Caco-2 (cell line): ENCODE measurements around the gene CLEC16A. TPM values are rescaled to one million over a fixed set of nuclear protein-coding genes. Genes with fewer than 3 reads are reported as not detected.

Source experiments
- BruUV-seq: library from RNA; stranded (reverse); fragments of 400-500 nt; replicated peaks from 2 replicates; lab custom pipeline; 2021; lab: Mats Ljungman, UMichigan
- CTCF ChIA-PET: fragments of 300-600 bp; sonication (Branson Sonifier 250); formaldehyde crosslinking; loops from one replicate; lab custom pipeline; 2022; ENCODE audit warnings: antibody characterized with exemption; lab: Charles Lee
- POLR2A ChIA-PET: fragments of 300-600 bp; sonication (Branson Sonifier 250); formaldehyde crosslinking; loops from one replicate; lab custom pipeline; 2022; ENCODE audit warnings: antibody characterized with exemption; lab: Charles Lee
- DNase-seq, 2 experiments: peaks; one replicate each; pipeline versions ENCODE4 v3.0.0 to v3.0.0-alpha.2; 2020 to 2022
- H3K27me3 ChIP-seq: replicated peaks from 2 replicates; pipeline ENCODE4 v1.6.0; 2011; ENCODE audit warnings: low read length; ENCODE audit not compliant: control insufficient read depth, insufficient read depth
- H3K36me3 ChIP-seq: 2 replicates; pipeline ENCODE4 v1.5.1; 2011; ENCODE audit warnings: low read length; ENCODE audit not compliant: control insufficient read depth, insufficient read depth
- H3K4me1 ChIP-seq: fragments of 250-450 bp; sonication (Bioruptor Pico); 2 replicates; pipeline ENCODE4 v1.5.1; 2020; ENCODE audit warnings: mild to moderate bottlenecking
- H3K4me3 ChIP-seq: 2 replicates; pipeline ENCODE4 v1.5.1; 2011; ENCODE audit warnings: low read depth, mild to moderate bottlenecking, control low read depth, low read length
- H3K9me3 ChIP-seq: fragments of 250-450 bp; sonication (Bioruptor Pico); 2 replicates; pipeline ENCODE4 v1.5.1; 2020; ENCODE audit warnings: mild to moderate bottlenecking, moderate library complexity
- H3K27ac Mint-ChIP-seq: one replicate; pipeline ENCODE4 v1.8.0; 2022; ENCODE audit warnings: mixed read lengths; ENCODE audit not compliant: unreplicated experiment
- H3K27me3 Mint-ChIP-seq: one replicate; pipeline ENCODE4 v1.8.0; 2022; ENCODE audit warnings: mixed read lengths; ENCODE audit not compliant: insufficient read depth, unreplicated experiment
- H3K36me3 Mint-ChIP-seq: one replicate; pipeline ENCODE4 v1.8.0; 2022; ENCODE audit warnings: mild to moderate bottlenecking, mixed read lengths; ENCODE audit not compliant: insufficient read depth, unreplicated experiment
- H3K4me1 Mint-ChIP-seq: one replicate; pipeline ENCODE4 v1.8.0; 2022; ENCODE audit warnings: low read depth, mixed read lengths; ENCODE audit not compliant: unreplicated experiment
- H3K4me3 Mint-ChIP-seq: one replicate; pipeline ENCODE4 v1.8.0; 2022; ENCODE audit warnings: mild to moderate bottlenecking, moderate library complexity, mixed read lengths; ENCODE audit not compliant: unreplicated experiment
- H3K9me3 Mint-ChIP-seq: one replicate; pipeline ENCODE4 v1.8.0; 2022; ENCODE audit warnings: mixed read lengths; ENCODE audit not compliant: unreplicated experiment
- intact Hi-C: fragments of 100-400 bp; cut with micrococcal nuclease; formaldehyde crosslinking; loops from one replicate; pipeline ENCODE4 v1.10.0; 2022; ENCODE audit not compliant: unreplicated experiment
- total RNA-seq: library from RNA; stranded (reverse); gene quantifications from 2 replicates; pipeline ENCODE4 v1.2.3, GENCODE V29; 2022
- TF ChIP-seq, protein P1 (sequence below), 2 experiments: fragments of 200-600 bp in 1 of 2; IDR thresholded peaks; 1 replicate in 1 of 2; 2 replicates in 1 of 2; pipeline versions ENCODE4 v1.5.1 to v1.8.0; 2011 to 2022; ENCODE audit warnings: antibody characterized with exemption in 1 of 2, control low read depth in 1 of 2, inconsistent platforms in 1 of 2, low read depth in 1 of 2, low read length in 1 of 2, mild to moderate bottlenecking in 1 of 2, moderate library complexity in 1 of 2; ENCODE audit not compliant: insufficient read depth in 1 of 2, severe bottlenecking in 1 of 2, unreplicated experiment in 1 of 2

Gene CLEC16A
- total RNA-seq, 1 experiment from 2014 or later = 27.0 TPM

- H3K4me1 Mint-ChIP-seq = peaks cover 7% of the 10 kb centered on the region
- no peaks in the 10 kb centered on the region for H3K9me3 Mint-ChIP-seq
- TF ChIP-seq, protein P1, sequence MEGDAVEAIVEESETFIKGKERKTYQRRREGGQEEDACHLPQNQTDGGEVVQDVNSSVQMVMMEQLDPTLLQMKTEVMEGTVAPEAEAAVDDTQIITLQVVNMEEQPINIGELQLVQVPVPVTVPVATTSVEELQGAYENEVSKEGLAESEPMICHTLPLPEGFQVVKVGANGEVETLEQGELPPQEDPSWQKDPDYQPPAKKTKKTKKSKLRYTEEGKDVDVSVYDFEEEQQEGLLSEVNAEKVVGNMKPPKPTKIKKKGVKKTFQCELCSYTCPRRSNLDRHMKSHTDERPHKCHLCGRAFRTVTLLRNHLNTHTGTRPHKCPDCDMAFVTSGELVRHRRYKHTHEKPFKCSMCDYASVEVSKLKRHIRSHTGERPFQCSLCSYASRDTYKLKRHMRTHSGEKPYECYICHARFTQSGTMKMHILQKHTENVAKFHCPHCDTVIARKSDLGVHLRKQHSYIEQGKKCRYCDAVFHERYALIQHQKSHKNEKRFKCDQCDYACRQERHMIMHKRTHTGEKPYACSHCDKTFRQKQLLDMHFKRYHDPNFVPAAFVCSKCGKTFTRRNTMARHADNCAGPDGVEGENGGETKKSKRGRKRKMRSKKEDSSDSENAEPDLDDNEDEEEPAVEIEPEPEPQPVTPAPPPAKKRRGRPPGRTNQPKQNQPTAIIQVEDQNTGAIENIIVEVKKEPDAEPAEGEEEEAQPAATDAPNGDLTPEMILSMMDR (IDR thresholded peaks at IDR 0.05; ENCODE audit: insufficient read depth in 1 of 2, low read depth in 1 of 2, low read length in 1 of 2, severe bottlenecking in 1 of 2, unreplicated experiment in 1 of 2) = no peak
- no peak for DNase-seq
- Histone ChIP-seq H3K9me3 (no peaks in the 10 kb centered on the region), H3K36me3 (no peaks in the 10 kb centered on the region), H3K27me3 (no peaks in the 10 kb centered on the region), H3K4me1 (no peaks in the 10 kb centered on the region), H3K4me3 (no peak overlapping the region)
- ChIA-PET CTCF (no interaction called here), POLR2A (interaction anchor here (0.5 kb wide), 1 partner anchor 105 kb away, joined by 3 read pairs; no protein-coding TSS in a partner anchor)
- peaks cover 6% of the 10 kb centered on the region for H3K36me3 Mint-ChIP-seq
- no peak overlapping the region for H3K27ac Mint-ChIP-seq
- intact Hi-C loops = no loop called here
- no TSS peak for BruUV-seq
- H3K4me3 Mint-ChIP-seq = no peak overlapping the region
- no peaks in the 10 kb centered on the region for H3K27me3 Mint-ChIP-seq
Observed at GRCh38 chr16:11150190-11150589, 205.8 kb downstream of the CLEC16A start.

DNA sequence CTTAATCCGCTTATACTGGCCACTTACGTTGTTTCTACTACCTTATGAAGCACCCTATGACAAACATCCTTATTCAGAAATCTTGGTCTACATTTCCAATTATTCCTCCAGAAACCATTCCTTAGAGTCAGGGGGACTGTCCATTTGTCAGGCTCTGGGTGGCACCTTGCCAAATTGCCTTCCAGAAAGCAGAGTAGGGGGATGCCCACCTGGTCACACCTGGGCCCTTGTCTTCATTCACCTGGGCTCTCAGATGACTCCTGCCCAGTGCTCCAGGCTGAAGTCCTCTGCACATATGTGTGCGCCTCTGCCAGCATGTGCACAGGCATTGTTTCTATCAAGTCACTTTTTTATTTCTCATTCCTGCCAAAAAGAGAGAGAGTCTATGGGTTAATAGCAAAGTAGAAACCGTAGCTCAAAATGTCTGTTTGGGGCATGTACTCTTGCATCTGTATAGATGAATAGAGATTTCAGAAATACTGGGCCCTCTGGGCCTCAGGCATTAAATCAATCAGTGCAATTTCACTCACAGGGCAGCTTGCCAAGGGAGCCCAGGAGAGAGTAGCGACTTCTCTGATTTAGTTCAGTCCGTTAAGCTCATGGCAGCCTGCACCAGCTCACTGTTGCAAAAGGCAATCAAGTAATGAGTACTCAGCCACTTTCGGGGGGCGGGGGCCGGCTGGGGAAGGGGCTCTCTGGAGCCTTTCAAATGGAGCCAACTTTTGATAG is 207.0 kb downstream of the CLEC16A start:
- H3K9me3 Mint-ChIP-seq = no peaks in the 10 kb centered on the region
- ChIA-PET POLR2A (no interaction called here), CTCF (interaction anchor here (0.6 kb wide), 1 partner anchor 49 kb away, joined by 3 read pairs; no protein-coding TSS in a partner anchor)
- DNase-seq = no peak
- H3K36me3 Mint-ChIP-seq = peaks cover 6% of the 10 kb centered on the region
- H3K27me3 ChIP-seq = no peaks in the 10 kb centered on the region
- no peaks in the 10 kb centered on the region for H3K27me3 Mint-ChIP-seq
- H3K4me1 Mint-ChIP-seq = peaks cover 7% of the 10 kb centered on the region
- no peaks in the 10 kb centered on the region for H3K4me1 ChIP-seq
- BruUV-seq = no TSS peak
- TF ChIP-seq, protein P1 (IDR thresholded peaks at IDR 0.05; ENCODE audit: insufficient read depth in 1 of 2, low read depth in 1 of 2, low read length in 1 of 2, severe bottlenecking in 1 of 2, unreplicated experiment in 1 of 2) = no peak
- H3K4me3 Mint-ChIP-seq = no peak overlapping the region
- intact Hi-C loops = no loop called here
- H3K36me3 ChIP-seq = no peaks in the 10 kb centered on the region
- H3K27ac Mint-ChIP-seq = peak overlapping the region; percentile 64
- H3K9me3 ChIP-seq = no peaks in the 10 kb centered on the region
- H3K4me3 ChIP-seq = no peak overlapping the region

- no peak overlapping the region for H3K4me3 ChIP-seq
- intact Hi-C loops = no loop called here
- ChIA-PET CTCF (no interaction called here), POLR2A (no interaction called here)
- H3K27me3 ChIP-seq = no peaks in the 10 kb centered on the region
- Mint-ChIP-seq H3K27ac (peak overlapping the region; percentile 64), H3K4me3 (no peak overlapping the region), H3K36me3 (peaks cover 6% of the 10 kb centered on the region), H3K9me3 (no peaks in the 10 kb centered on the region), H3K27me3 (no peaks in the 10 kb centered on the region), H3K4me1 (peaks cover 7% of the 10 kb centered on the region)
- BruUV-seq = no TSS peak
- no peaks in the 10 kb centered on the region for H3K9me3 ChIP-seq
- DNase-seq = no peak
- TF ChIP-seq, protein P1 (IDR thresholded peaks at IDR 0.05; ENCODE audit: insufficient read depth in 1 of 2, low read depth in 1 of 2, low read length in 1 of 2, severe bottlenecking in 1 of 2, unreplicated experiment in 1 of 2) = no peak
- H3K4me1 ChIP-seq = no peaks in the 10 kb centered on the region
- H3K36me3 ChIP-seq = no peaks in the 10 kb centered on the region
Observed at GRCh38 chr16:11151885-11152629, 207.7 kb downstream of the CLEC16A start.
